NOMO-1 treated with dmso at 0.1 percent for 144 hours (cell line): Measurements from ENCODE around the gene PLXNA2.
A peak's percentile ranks its signal among the peaks of the same experiment; 100 is the strongest.

Experiments used
- DNase-seq: peaks from one replicate; lab custom pipeline; 2025; ENCODE audit not compliant: unreplicated experiment; lab: John Stamatoyannopoulos, UW

Gene PLXNA2

DNA sequence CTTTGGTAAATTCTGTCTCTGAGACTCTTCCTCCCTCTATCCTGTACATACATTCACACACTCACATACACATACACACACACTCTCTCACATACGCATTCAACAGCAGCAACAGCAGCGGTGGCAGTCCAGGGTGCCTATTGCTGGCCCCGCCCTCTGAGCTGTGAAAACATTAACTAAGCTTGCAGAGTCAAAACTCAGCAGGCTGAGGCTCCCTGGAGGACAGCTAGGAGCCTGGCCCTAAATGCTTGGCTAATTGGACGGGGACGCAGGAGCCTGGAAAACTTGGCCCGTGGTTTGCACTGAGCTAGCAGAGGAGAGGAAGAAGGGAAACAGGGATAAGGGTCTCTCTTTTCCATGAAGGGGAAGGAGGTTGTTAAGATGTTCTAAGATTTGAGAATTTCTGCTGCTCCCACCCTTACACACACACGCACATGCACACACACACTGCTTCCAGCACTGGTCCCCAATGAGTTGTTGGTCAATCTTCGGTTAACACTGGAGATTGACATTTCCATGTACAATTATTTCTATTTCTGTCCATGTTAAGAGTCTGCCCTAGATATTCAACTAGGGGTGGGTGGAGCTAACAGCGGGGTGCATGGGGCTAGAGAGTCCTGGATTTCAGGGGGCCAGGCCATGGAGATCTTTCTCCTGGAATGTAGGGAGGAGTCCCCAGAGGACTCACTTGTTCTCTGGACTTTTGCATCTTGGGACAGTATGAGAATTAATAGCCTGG lies 94.2 kb downstream of the PLXNA2 start:
- DNase-seq: no peak

GRCh38 chr1:208149213-208149612 lies 95.0 kb downstream of the PLXNA2 start:
- DNase-seq: no peak

- no peak for DNase-seq
These were observed 95.8 kb downstream of the PLXNA2 start for GRCh38 chr1:208148380-208148779.

DNA sequence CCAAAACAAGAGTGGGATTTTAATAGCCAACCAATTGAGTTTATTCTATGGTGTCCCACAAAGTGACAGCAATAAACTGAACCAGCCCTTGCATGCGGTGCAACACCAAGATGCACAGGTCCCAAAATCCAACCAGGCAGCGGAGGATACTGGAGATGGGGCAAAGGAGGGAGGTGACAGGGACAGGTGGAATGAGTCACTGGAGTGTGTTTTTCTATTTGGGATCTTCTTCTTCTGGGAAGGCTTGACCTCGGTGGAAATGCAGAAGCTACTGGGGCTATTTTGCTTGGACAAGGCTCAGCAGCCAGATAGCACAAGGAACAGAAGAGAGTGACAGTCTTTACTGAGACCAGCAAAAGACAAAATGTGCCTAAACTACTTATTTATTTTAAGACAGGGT lies 97.5 kb downstream of the PLXNA2 start:
- DNase-seq: no peak

- no peak for DNase-seq
These were observed 99.0 kb downstream of the PLXNA2 start for GRCh38 chr1:208145167-208145566.

DNA sequence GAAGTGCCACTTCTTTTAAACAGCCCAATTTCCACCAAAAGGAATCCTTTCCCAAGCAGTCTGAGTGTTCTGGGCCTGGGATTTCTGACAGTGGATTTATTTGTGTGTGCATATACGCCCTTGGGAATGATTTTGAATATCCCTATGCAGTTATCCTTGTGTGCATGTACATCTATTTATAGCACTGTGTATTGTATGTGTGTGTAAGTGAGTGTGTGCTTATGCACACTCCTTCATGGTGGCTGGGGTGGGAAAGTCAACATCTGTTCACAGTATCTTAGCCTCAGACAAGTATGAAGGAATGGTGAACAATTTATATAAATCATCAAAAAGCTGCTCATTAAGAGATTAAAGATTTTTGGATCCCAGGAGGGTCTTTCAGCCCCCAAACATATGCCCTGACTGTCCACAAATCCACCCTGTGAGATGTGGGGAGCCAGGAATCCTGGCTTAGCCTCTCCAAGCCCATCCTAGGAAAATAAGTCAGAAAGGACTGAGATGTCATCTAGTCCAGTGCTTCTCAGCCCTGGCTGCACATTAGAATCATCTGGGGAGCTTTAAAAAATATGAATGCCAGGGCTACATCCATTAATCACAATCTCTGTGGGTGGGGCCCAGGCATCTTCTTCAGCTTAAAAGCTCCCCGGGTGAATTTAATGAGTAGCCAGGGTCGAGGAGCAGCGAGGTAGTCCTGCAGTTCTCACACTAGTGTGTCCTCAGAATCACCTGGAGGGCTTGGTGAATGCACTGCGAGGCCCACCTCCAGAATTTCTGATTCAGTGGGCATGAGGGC lies 101.4 kb downstream of the PLXNA2 start:
- DNase-seq: no peak

- DNase-seq: no peak
These were observed 102.5 kb downstream of the PLXNA2 start for GRCh38 chr1:208141610-208142192.

- no peak for DNase-seq
These were observed 104.6 kb downstream of the PLXNA2 start for GRCh38 chr1:208139434-208140045.

- no peak for DNase-seq
These were observed 107.0 kb downstream of the PLXNA2 start for GRCh38 chr1:208137193-208137592.

DNA sequence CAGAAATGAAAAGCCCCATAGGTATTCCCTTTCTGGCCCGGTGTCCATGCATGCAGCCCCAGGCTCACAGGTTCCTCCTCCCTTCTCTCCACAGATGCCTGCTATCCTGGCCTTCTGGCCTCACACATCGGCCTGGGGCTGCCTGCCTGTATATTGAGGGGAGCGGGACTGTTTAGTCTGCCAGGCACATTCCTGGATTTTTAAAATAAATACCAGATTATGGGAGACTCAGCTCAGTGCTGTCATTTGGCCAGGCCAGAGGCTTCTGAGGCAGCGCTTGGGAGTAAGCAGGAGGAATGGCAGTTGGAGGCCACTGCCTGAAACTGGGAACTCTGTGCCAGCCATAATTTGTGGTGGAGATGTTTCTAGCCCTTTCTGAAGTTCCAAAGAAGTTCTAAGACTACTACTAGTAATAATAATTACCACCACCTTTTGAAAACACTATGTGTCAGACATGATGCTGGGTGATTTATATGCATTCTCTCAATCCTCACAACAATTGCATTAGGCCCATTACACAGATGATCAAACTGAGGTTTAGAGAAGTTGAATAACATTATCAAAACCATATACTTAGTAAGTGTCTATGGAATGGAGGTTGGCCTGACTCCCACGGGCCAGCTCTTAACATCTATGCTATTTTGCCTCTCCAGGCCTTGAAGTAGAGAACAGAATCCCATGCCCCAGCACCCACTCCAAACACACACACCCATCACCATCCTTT lies 107.6 kb downstream of the PLXNA2 start:
- no peak for DNase-seq

GRCh38 chr1:208135354-208135753 lies 108.8 kb downstream of the PLXNA2 start:
- no peak for DNase-seq

DNA sequence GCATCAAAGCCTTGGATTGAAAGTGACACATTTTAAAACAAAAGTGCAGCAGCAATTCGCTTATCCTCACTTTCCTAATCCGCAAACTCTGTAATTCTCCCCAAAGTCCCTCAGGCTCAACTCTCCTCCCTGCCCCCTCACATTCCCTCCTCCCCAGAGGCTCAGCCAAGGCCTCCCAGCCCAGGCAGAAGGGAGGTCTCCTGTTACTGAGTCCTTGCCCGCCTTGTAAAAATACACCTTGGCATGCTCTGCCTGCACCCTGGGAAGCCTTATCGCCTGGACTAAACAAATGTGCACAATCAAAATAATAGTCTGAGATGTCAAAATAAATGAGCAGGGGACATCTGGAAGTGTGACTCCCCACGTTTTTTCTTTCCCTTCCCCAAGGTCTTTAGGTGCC lies 109.7 kb downstream of the PLXNA2 start:
- DNase-seq: no peak

- DNase-seq: no peak
These were observed 110.8 kb downstream of the PLXNA2 start for GRCh38 chr1:208133355-208133754.

- DNase-seq: peak; percentile 44
These were observed 111.8 kb downstream of the PLXNA2 start for GRCh38 chr1:208132287-208132882.

GRCh38 chr1:208131621-208132286 lies 112.4 kb downstream of the PLXNA2 start:
- DNase-seq: no peak

GRCh38 chr1:208129487-208129886 lies 114.7 kb downstream of the PLXNA2 start:
- no peak for DNase-seq

- DNase-seq: no peak
These were observed 115.1 kb downstream of the PLXNA2 start for GRCh38 chr1:208129060-208129459.

DNA sequence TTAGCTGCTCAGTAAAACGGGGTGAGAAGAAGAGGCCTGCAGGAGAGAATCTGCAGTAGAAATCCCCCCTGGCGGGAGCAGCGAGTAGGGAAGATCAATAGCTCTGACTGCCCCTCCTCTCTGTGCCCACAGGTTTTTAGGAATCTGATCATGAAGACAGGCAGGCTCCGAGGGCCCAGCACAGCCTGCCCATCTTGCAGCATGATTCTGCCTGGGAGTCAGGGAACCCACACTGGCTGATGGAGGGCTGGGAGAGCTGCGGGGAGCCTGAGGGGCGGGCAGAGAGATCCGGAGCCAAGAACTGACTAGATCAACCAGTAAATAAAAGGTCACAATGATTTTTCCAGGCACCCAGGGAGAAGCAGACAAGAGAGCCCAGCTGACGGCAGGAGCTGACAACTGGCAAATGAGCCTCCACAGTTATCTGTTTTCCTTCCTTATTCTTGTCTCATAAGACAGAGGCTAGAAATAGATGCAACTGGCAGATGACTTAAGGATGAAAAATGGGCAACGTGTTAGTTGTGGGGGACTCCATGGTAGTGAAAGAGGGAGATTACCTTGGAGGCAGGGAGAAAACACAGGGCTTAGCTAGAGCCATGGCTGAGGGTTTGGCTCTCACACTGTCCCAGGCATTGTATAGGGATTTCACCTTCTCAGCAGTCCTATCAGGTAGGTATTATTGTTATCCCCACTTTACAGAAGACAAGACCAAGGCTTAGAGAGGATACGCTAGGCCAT lies 116.2 kb downstream of the PLXNA2 start:
- DNase-seq: no peak

DNA sequence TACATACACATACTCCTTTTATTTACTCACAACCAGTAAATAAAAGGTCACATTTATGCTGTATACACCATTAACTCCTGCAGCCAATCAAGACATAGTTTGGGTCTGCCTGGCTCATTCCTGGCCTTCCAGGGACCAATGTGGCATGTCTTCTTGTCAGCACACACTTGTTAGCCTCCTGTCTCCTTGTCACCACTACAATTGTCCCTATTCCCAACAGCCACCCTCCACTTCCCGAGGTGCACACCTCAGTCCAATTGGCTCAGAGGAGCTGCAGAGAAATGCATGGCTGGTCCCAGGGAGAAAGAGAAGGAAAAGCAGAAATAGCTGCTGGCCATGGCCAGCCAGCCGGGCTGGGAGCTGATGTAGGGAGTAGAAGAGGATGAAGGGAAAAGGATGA lies 116.9 kb downstream of the PLXNA2 start:
- DNase-seq: no peak
